Panc1 (cell line): Measurements from ENCODE around the gene CDO1.

Experiments used
- CTCF ChIP-seq: fragments of 450-650 bp; IDR thresholded peaks from 2 replicates; pipeline ENCODE4 v1.5.1; 2017; ENCODE audit warnings: mild to moderate bottlenecking
- POLR2AphosphoS5 ChIP-seq: IDR thresholded peaks from 2 replicates; pipeline ENCODE4 v1.6.1; 2012; ENCODE audit warnings: mild to moderate bottlenecking, low read depth, low read length, moderate library complexity
- REST ChIP-seq, 2 experiments: IDR thresholded peaks; 2 replicates each; pipeline ENCODE4 v1.6.1; 2011 to 2012; ENCODE audit warnings: low read depth in 2 of 2, control low read depth in 1 of 2, low read length in 1 of 2, mild to moderate bottlenecking in 1 of 2, moderate library complexity in 1 of 2; ENCODE audit not compliant: insufficient read depth in 1 of 2
- SIN3A ChIP-seq: IDR thresholded peaks from 2 replicates; pipeline ENCODE4 v1.6.1; 2012; ENCODE audit warnings: low read depth, mild to moderate bottlenecking, low read length, moderate library complexity, borderline replicate concordance; ENCODE audit not compliant: insufficient read depth
- TCF7L2 ChIP-seq: IDR thresholded peaks from 2 replicates; pipeline ENCODE4 v1.6.1; 2011; ENCODE audit warnings: mild to moderate bottlenecking, low read depth, low read length, inconsistent platforms

GRCh38 chr5:115815006-115815692 lies 1.3 kb downstream of the CDO1 start:
- TF ChIP-seq CTCF = no peak
- TF ChIP-seq REST (IDR thresholded peaks at IDR 0.05; ENCODE audit: insufficient read depth in 1 of 2, low read depth in 2 of 2, low read length in 1 of 2) = no peak
- no peak for TF ChIP-seq TCF7L2
- TF ChIP-seq POLR2AphosphoS5 = no peak
- TF ChIP-seq SIN3A = no peak
